Measurements from ENCODE around the gene ANO4.

Gene ANO4

GRCh38 chr12:100800723-100801122 is 6.1 kb downstream of the ANO4 start:
- Histone ChIP-seq H2BK120ac (ENCODE audit: low read depth, low read length) (no peak overlapping the region), H4K91ac (ENCODE audit: low read depth, low read length, poor library complexity) (no peak overlapping the region), H3K4me1 (ENCODE audit: control insufficient read depth in 2 of 2, insufficient read depth in 1 of 2, low read depth in 1 of 2, low read length in 2 of 2) (peaks cover 3 to 8% of the 10 kb centered on the region in 2 donors), H2BK5ac (ENCODE audit: low read length) (no peak overlapping the region), H4K8ac (ENCODE audit: low read depth, low read length) (no peak overlapping the region), H3K14ac (ENCODE audit: low read length) (no peak overlapping the region), H2BK15ac (ENCODE audit: low read length) (no peak overlapping the region), H2BK12ac (ENCODE audit: low read length) (no peak overlapping the region), H3K18ac (ENCODE audit: low read length) (no peak overlapping the region), H2AFZ (ENCODE audit: low read length) (no peak overlapping the region), H3K27me3 (ENCODE audit: control insufficient read depth in 3 of 3, insufficient read depth in 3 of 3, low read depth in 1 of 3, low read length in 3 of 3) (no peaks in the 10 kb centered on the region), H3K36me3 (replicated peaks in 1 of 2; ENCODE audit: control insufficient read depth in 2 of 2, insufficient read depth in 2 of 2, low read length in 2 of 2) (no peaks in the 10 kb centered on the region), H2AK5ac (ENCODE audit: low read depth, low read length) (no peak overlapping the region), H3K9ac (ENCODE audit: low read depth, low read length, poor library complexity) (no peak overlapping the region), H3K79me1 (ENCODE audit: low read depth, low read length) (no peaks in the 10 kb centered on the region), H3K4me2 (ENCODE audit: insufficient read depth, low read length, poor library complexity, severe bottlenecking) (no peak overlapping the region), H3K23ac (ENCODE audit: low read depth, low read length, poor library complexity) (no peak overlapping the region), H3K9me3 (replicated peaks in 1 of 2; ENCODE audit: control insufficient read depth in 2 of 2, insufficient read depth in 1 of 2, low read depth in 1 of 2, low read length in 2 of 2) (no peaks in the 10 kb centered on the region), H3K4me3 (ENCODE audit: low read length in 2 of 2) (no peak overlapping the region), H3K4ac (ENCODE audit: low read length) (no peak overlapping the region), H3K27ac (replicated peaks; ENCODE audit: low read length) (no peak overlapping the region)
- no CpG with 5 or more reads among the region's 1 CpG for WGBS, 2 donors (ENCODE audit: extremely low coverage in 2 of 2, insufficient read length in 2 of 2, insufficient replicate concordance in 1 of 2)
- DNase-seq (ENCODE audit: low spot score) = no peak

GRCh38 chr12:100801320-100801719 is 6.7 kb downstream of the ANO4 start:
- no peak overlapping the region for H2BK5ac ChIP-seq (ENCODE audit: low read length)
- no peaks in the 10 kb centered on the region for H3K36me3 ChIP-seq (replicated peaks in 1 of 2; ENCODE audit: control insufficient read depth in 2 of 2, insufficient read depth in 2 of 2, low read length in 2 of 2)
- no peak overlapping the region for H2BK12ac ChIP-seq (ENCODE audit: low read length)
- H3K4me3 ChIP-seq (ENCODE audit: low read length in 2 of 2) = no peak overlapping the region
- H3K23ac ChIP-seq (ENCODE audit: low read depth, low read length, poor library complexity) = no peak overlapping the region
- DNase-seq (ENCODE audit: low spot score) = no peak
- no peak overlapping the region for H3K27ac ChIP-seq (replicated peaks; ENCODE audit: low read length)
- H3K14ac ChIP-seq (ENCODE audit: low read length) = no peak overlapping the region
- peaks cover 3 to 8% of the 10 kb centered on the region in 2 donors for H3K4me1 ChIP-seq (ENCODE audit: control insufficient read depth in 2 of 2, insufficient read depth in 1 of 2, low read depth in 1 of 2, low read length in 2 of 2)
- H3K4ac ChIP-seq (ENCODE audit: low read length) = no peak overlapping the region
- H3K9me3 ChIP-seq (replicated peaks in 1 of 2; ENCODE audit: control insufficient read depth in 2 of 2, insufficient read depth in 1 of 2, low read depth in 1 of 2, low read length in 2 of 2) = no peaks in the 10 kb centered on the region
- no peak overlapping the region for H3K18ac ChIP-seq (ENCODE audit: low read length)
- H2AK5ac ChIP-seq (ENCODE audit: low read depth, low read length) = no peak overlapping the region
- no peak overlapping the region for H4K8ac ChIP-seq (ENCODE audit: low read depth, low read length)
- H3K27me3 ChIP-seq (ENCODE audit: control insufficient read depth in 3 of 3, insufficient read depth in 3 of 3, low read depth in 1 of 3, low read length in 3 of 3) = no peaks in the 10 kb centered on the region
- no peak overlapping the region for H4K91ac ChIP-seq (ENCODE audit: low read depth, low read length, poor library complexity)
- H3K4me2 ChIP-seq (ENCODE audit: insufficient read depth, low read length, poor library complexity, severe bottlenecking) = no peak overlapping the region
- no peaks in the 10 kb centered on the region for H3K79me1 ChIP-seq (ENCODE audit: low read depth, low read length)
- H2AFZ ChIP-seq (ENCODE audit: low read length) = no peak overlapping the region
- no peak overlapping the region for H3K9ac ChIP-seq (ENCODE audit: low read depth, low read length, poor library complexity)
- no peak overlapping the region for H2BK120ac ChIP-seq (ENCODE audit: low read depth, low read length)
- no CpG with 5 or more reads among the region's 1 CpG for WGBS, 2 donors (ENCODE audit: extremely low coverage in 2 of 2, insufficient read length in 2 of 2, insufficient replicate concordance in 1 of 2)
- no peak overlapping the region for H2BK15ac ChIP-seq (ENCODE audit: low read length)

- no peak overlapping the region for H3K9ac ChIP-seq (ENCODE audit: low read depth, low read length, poor library complexity)
- no peaks in the 10 kb centered on the region for H3K4me1 ChIP-seq (ENCODE audit: control insufficient read depth in 2 of 2, insufficient read depth in 1 of 2, low read depth in 1 of 2, low read length in 2 of 2)
- no peak overlapping the region for H3K4me3 ChIP-seq (ENCODE audit: low read length in 2 of 2)
- WGBS, 2 donors (ENCODE audit: extremely low coverage in 2 of 2, insufficient read length in 2 of 2, insufficient replicate concordance in 1 of 2) = no CpG with 5 or more reads among the region's 2 CpGs
- no peak overlapping the region for H2AK5ac ChIP-seq (ENCODE audit: low read depth, low read length)
- no peak overlapping the region for H3K4ac ChIP-seq (ENCODE audit: low read length)
- H3K36me3 ChIP-seq (replicated peaks in 1 of 2; ENCODE audit: control insufficient read depth in 2 of 2, insufficient read depth in 2 of 2, low read length in 2 of 2) = no peaks in the 10 kb centered on the region
- no peak overlapping the region for H3K23ac ChIP-seq (ENCODE audit: low read depth, low read length, poor library complexity)
- no peak overlapping the region for H4K91ac ChIP-seq (ENCODE audit: low read depth, low read length, poor library complexity)
- no peak overlapping the region for H3K18ac ChIP-seq (ENCODE audit: low read length)
- H3K4me2 ChIP-seq (ENCODE audit: insufficient read depth, low read length, poor library complexity, severe bottlenecking) = no peak overlapping the region
- no peak overlapping the region for H3K14ac ChIP-seq (ENCODE audit: low read length)
- no peak overlapping the region for H3K27ac ChIP-seq (replicated peaks; ENCODE audit: low read length)
- DNase-seq (ENCODE audit: low spot score) = no peak
- H2AFZ ChIP-seq (ENCODE audit: low read length) = no peak overlapping the region
- no peak overlapping the region for H2BK5ac ChIP-seq (ENCODE audit: low read length)
- no peak overlapping the region for H4K8ac ChIP-seq (ENCODE audit: low read depth, low read length)
- no peaks in the 10 kb centered on the region for H3K79me1 ChIP-seq (ENCODE audit: low read depth, low read length)
- no peaks in the 10 kb centered on the region for H3K27me3 ChIP-seq (ENCODE audit: control insufficient read depth in 3 of 3, insufficient read depth in 3 of 3, low read depth in 1 of 3, low read length in 3 of 3)
- H2BK120ac ChIP-seq (ENCODE audit: low read depth, low read length) = no peak overlapping the region
- no peaks in the 10 kb centered on the region for H3K9me3 ChIP-seq (replicated peaks in 1 of 2; ENCODE audit: control insufficient read depth in 2 of 2, insufficient read depth in 1 of 2, low read depth in 1 of 2, low read length in 2 of 2)
- no peak overlapping the region for H2BK12ac ChIP-seq (ENCODE audit: low read length)
- H2BK15ac ChIP-seq (ENCODE audit: low read length) = no peak overlapping the region
Measured at GRCh38 chr12:100808777-100809176, 14.2 kb downstream of the ANO4 start.

GRCh38 chr12:100820314-100820713 is 25.7 kb downstream of the ANO4 start:
- Histone ChIP-seq H3K9ac (ENCODE audit: low read depth, low read length, poor library complexity) (no peak overlapping the region), H3K36me3 (replicated peaks in 1 of 2; ENCODE audit: control insufficient read depth in 2 of 2, insufficient read depth in 2 of 2, low read length in 2 of 2) (no peaks in the 10 kb centered on the region), H3K9me3 (replicated peaks in 1 of 2; ENCODE audit: control insufficient read depth in 2 of 2, insufficient read depth in 1 of 2, low read depth in 1 of 2, low read length in 2 of 2) (no peaks in the 10 kb centered on the region), H3K4me3 (ENCODE audit: low read length in 2 of 2) (no peak overlapping the region), H3K79me1 (ENCODE audit: low read depth, low read length) (no peaks in the 10 kb centered on the region), H3K4me1 (ENCODE audit: control insufficient read depth in 2 of 2, insufficient read depth in 1 of 2, low read depth in 1 of 2, low read length in 2 of 2) (no peaks in the 10 kb centered on the region), H3K27me3 (ENCODE audit: control insufficient read depth in 3 of 3, insufficient read depth in 3 of 3, low read depth in 1 of 3, low read length in 3 of 3) (no peaks in the 10 kb centered on the region), H2AFZ (ENCODE audit: low read length) (no peak overlapping the region), H4K91ac (ENCODE audit: low read depth, low read length, poor library complexity) (no peak overlapping the region), H4K8ac (ENCODE audit: low read depth, low read length) (no peak overlapping the region), H3K4me2 (ENCODE audit: insufficient read depth, low read length, poor library complexity, severe bottlenecking) (no peak overlapping the region), H2BK12ac (ENCODE audit: low read length) (no peak overlapping the region), H3K23ac (ENCODE audit: low read depth, low read length, poor library complexity) (no peak overlapping the region), H3K18ac (ENCODE audit: low read length) (no peak overlapping the region), H2BK120ac (ENCODE audit: low read depth, low read length) (no peak overlapping the region), H2BK15ac (ENCODE audit: low read length) (no peak overlapping the region), H3K27ac (replicated peaks; ENCODE audit: low read length) (no peak overlapping the region), H3K14ac (ENCODE audit: low read length) (no peak overlapping the region), H3K4ac (ENCODE audit: low read length) (no peak overlapping the region), H2AK5ac (ENCODE audit: low read depth, low read length) (no peak overlapping the region), H2BK5ac (ENCODE audit: low read length) (no peak overlapping the region)
- DNase-seq (ENCODE audit: low spot score) = no peak
- WGBS, 2 donors (ENCODE audit: extremely low coverage in 2 of 2, insufficient read length in 2 of 2, insufficient replicate concordance in 1 of 2) = no CpG with 5 or more reads among the region's 4 CpGs
